Measurements from ENCODE around the gene LIM2. TPM values are rescaled to one million over a fixed set of nuclear protein-coding genes. Genes with fewer than 3 reads are reported as not detected.
A peak's percentile ranks its signal among the peaks of the same experiment; 100 is the strongest.

Gene LIM2
- total RNA-seq, 3 donors from 2014 or later = not detected

GRCh38 chr19:51351266-51351990 lies 36.3 kb downstream of the LIM2 start:
- TF ChIP-seq CTCF (IDR thresholded peaks at IDR 0.05) = no peak
- peak in 1 of 3 donors; percentile 22 for DNase-seq
- no peak overlapping the region for H3K4me3 ChIP-seq
- H3K9me3 ChIP-seq = no peaks in the 10 kb centered on the region
- intact Hi-C loops (cut with DNase I, micrococcal nuclease) = no loop called here
- peaks cover 4% of the 10 kb centered on the region for H3K36me3 ChIP-seq (ENCODE audit: low read depth)
- no peaks in the 10 kb centered on the region for H3K4me1 ChIP-seq (ENCODE audit: low read depth)
- ATAC-seq = no peak

GRCh38 chr19:51347209-51347928 lies 40.4 kb downstream of the LIM2 start:
- ATAC-seq (peak; percentile 23), DNase-seq (peak in 1 of 3 donors; percentile 4)
- no peak for TF ChIP-seq CTCF (IDR thresholded peaks at IDR 0.05)
- Histone ChIP-seq H3K4me3 (no peak overlapping the region), H3K9me3 (no peaks in the 10 kb centered on the region), H3K4me1 (ENCODE audit: low read depth) (no peaks in the 10 kb centered on the region), H3K36me3 (ENCODE audit: low read depth) (peaks cover 4% of the 10 kb centered on the region)
- intact Hi-C loops (cut with DNase I, micrococcal nuclease) = no loop called here

GRCh38 chr19:51346742-51347141 lies 41.0 kb downstream of the LIM2 start:
- intact Hi-C loops (cut with DNase I, micrococcal nuclease) = no loop called here
- Histone ChIP-seq H3K4me1 (ENCODE audit: low read depth) (no peaks in the 10 kb centered on the region), H3K4me3 (no peak overlapping the region), H3K36me3 (ENCODE audit: low read depth) (peaks cover 4% of the 10 kb centered on the region), H3K9me3 (no peaks in the 10 kb centered on the region)
- DNase-seq (no peak), ATAC-seq (no peak)
- no peak for TF ChIP-seq CTCF (IDR thresholded peaks at IDR 0.05)

GRCh38 chr19:51345076-51345620 lies 42.6 kb downstream of the LIM2 start:
- ATAC-seq (no peak), DNase-seq (peak in 1 of 3 donors; percentile 14)
- no peaks in the 10 kb centered on the region for H3K4me1 ChIP-seq (ENCODE audit: low read depth)
- H3K9me3 ChIP-seq = no peaks in the 10 kb centered on the region
- intact Hi-C loops (cut with DNase I, micrococcal nuclease) = no loop called here
- peaks cover 4% of the 10 kb centered on the region for H3K36me3 ChIP-seq (ENCODE audit: low read depth)
- no peak overlapping the region for H3K4me3 ChIP-seq
- TF ChIP-seq CTCF (IDR thresholded peaks at IDR 0.05) = no peak

GRCh38 chr19:51342631-51343569 lies 44.9 kb downstream of the LIM2 start:
- Histone ChIP-seq H3K9me3 (no peaks in the 10 kb centered on the region), H3K4me1 (ENCODE audit: low read depth) (peaks cover 9% of the 10 kb centered on the region), H3K4me3 (no peak overlapping the region), H3K36me3 (ENCODE audit: low read depth) (no peaks in the 10 kb centered on the region)
- DNase-seq (peak in 1 of 3 donors; percentile 21), ATAC-seq (no peak)
- intact Hi-C loops (cut with DNase I, micrococcal nuclease) = no loop called here
- TF ChIP-seq CTCF (IDR thresholded peaks at IDR 0.05) = no peak
